ENCODE measurements around the gene BIN1. TPM values are rescaled to one million over a fixed set of nuclear protein-coding genes. Genes with fewer than 3 reads are reported as not detected.

The BIN1 gene
- total RNA-seq, 1 experiment from 2014 or later: 42.5 TPM

GRCh38 chr2:127072396-127072795, 34.6 kb downstream of the BIN1 start:
- Mint-ChIP-seq H3K27me3 (ENCODE audit: low read depth) (no peaks in the 10 kb centered on the region), H3K9me3 (no peaks in the 10 kb centered on the region), H3K36me3 (peaks cover 4% of the 10 kb centered on the region; the same call in 1 of the 2 replicates), H3K4me3 (no peak overlapping the region), H3K27ac (peak overlapping the region; percentile 58; the same call in 1 of the 2 replicates), H3K4me1 (0 out of 2 replicates have a peak, but pooled peaks cover 8% of the 10 kb centered on the region)
- POLR2A ChIA-PET: interaction anchor here (1.0 kb wide), 1 partner anchor 93 kb away, joined by 3 read pairs; no protein-coding TSS in a partner anchor
- TF ChIP-seq ZNF121 (CRISPR knock-in tag; IDR thresholded peaks at IDR 0.05) (no peak), ZNF671 (CRISPR knock-in tag; IDR thresholded peaks at IDR 0.05) (no peak), E2F1 (CRISPR knock-in tag; IDR thresholded peaks at IDR 0.05) (no peak), NFYB (CRISPR knock-in tag; conservative IDR thresholded peaks at IDR 0.05; ENCODE audit: low read depth) (no peak), ZNF317 (CRISPR knock-in tag; IDR thresholded peaks at IDR 0.05; ENCODE audit: borderline replicate concordance, low read depth) (no peak), NFATC4 (CRISPR knock-in tag; IDR thresholded peaks at IDR 0.05) (no peak), FOXP1 (CRISPR knock-in tag; IDR thresholded peaks at IDR 0.05; ENCODE audit: borderline replicate concordance) (no peak), PRDM15 (CRISPR knock-in tag; IDR thresholded peaks at IDR 0.05) (no peak), OVOL2 (CRISPR knock-in tag; IDR thresholded peaks at IDR 0.05; ENCODE audit: borderline replicate concordance) (no peak), ZBTB21 (CRISPR knock-in tag; IDR thresholded peaks at IDR 0.05; ENCODE audit: borderline replicate concordance) (no peak)
- CTCF ChIA-PET: interaction anchor here (0.8 kb wide), 1 partner anchor 125 kb away, joined by 3 read pairs; no protein-coding TSS in a partner anchor
- DNase-seq (ENCODE audit: low spot score) (no peak), ATAC-seq (no peak)

GRCh38 chr2:127071901-127072328, 35.0 kb downstream of the BIN1 start:
- ChIA-PET POLR2A (interaction anchor here (1.0 kb wide), 1 partner anchor 94 kb away, joined by 3 read pairs; no protein-coding TSS in a partner anchor), CTCF (no interaction called here)
- DNase-seq (ENCODE audit: low spot score): no peak
- TF ChIP-seq TEAD4 (CRISPR knock-in tag; IDR thresholded peaks at IDR 0.05) (no peak), SOX15 (CRISPR knock-in tag; IDR thresholded peaks at IDR 0.05) (no peak), ZNF425 (CRISPR knock-in tag; conservative IDR thresholded peaks at IDR 0.05) (no peak), KAT7 (CRISPR knock-in tag; IDR thresholded peaks at IDR 0.05; ENCODE audit: borderline replicate concordance) (no peak)
- Mint-ChIP-seq H3K4me1 (0 out of 2 replicates have a peak, but pooled peaks cover 5% of the 10 kb centered on the region), H3K4me3 (no peak overlapping the region), H3K27ac (peak overlapping the region; percentile 58; the same call in 1 of the 2 replicates), H3K36me3 (peaks cover 4% of the 10 kb centered on the region; the same call in 1 of the 2 replicates), H3K27me3 (ENCODE audit: low read depth) (no peaks in the 10 kb centered on the region), H3K9me3 (no peaks in the 10 kb centered on the region)
- ATAC-seq: no peak

- 0 out of 2 replicates have a peak, but pooled peaks cover 5% of the 10 kb centered on the region for H3K4me1 Mint-ChIP-seq
- ChIA-PET POLR2A (no interaction called here), CTCF (interaction anchor here (0.9 to 3.5 kb wide), 3 partner anchors 78 to 127 kb away, joined by 3 to 32 read pairs (median 3); no protein-coding TSS in a partner anchor)
- no peak for ATAC-seq
- no peak overlapping the region for H3K27ac Mint-ChIP-seq
- H3K9me3 Mint-ChIP-seq: no peaks in the 10 kb centered on the region
- H3K36me3 Mint-ChIP-seq: peaks cover 4% of the 10 kb centered on the region; the same call in 1 of the 2 replicates
- DNase-seq (ENCODE audit: low spot score): no peak
- no peaks in the 10 kb centered on the region for H3K27me3 Mint-ChIP-seq (ENCODE audit: low read depth)
- no peak overlapping the region for H3K4me3 Mint-ChIP-seq
- TF ChIP-seq NFYB (CRISPR knock-in tag; conservative IDR thresholded peaks at IDR 0.05; ENCODE audit: low read depth): no peak
- TF ChIP-seq TEAD1 (CRISPR knock-in tag; IDR thresholded peaks at IDR 0.05): no peak
- no peak for TF ChIP-seq CBFB (CRISPR knock-in tag; IDR thresholded peaks at IDR 0.05; ENCODE audit: low read depth)
- no peak for TF ChIP-seq ZNF425 (CRISPR knock-in tag; conservative IDR thresholded peaks at IDR 0.05)
- TF ChIP-seq ZBTB43 (CRISPR knock-in tag; IDR thresholded peaks at IDR 0.05): no peak
- TF ChIP-seq HMGXB4 (CRISPR knock-in tag; IDR thresholded peaks at IDR 0.05): no peak
- no peak for TF ChIP-seq FOXJ3 (CRISPR knock-in tag; IDR thresholded peaks at IDR 0.05; ENCODE audit: borderline replicate concordance)
These were observed 36.7 kb downstream of the BIN1 start for GRCh38 chr2:127070221-127070620.
